ENCODE data around the gene ZNF28.
A peak's percentile ranks its signal among the peaks of the same experiment; 100 is the strongest.
"Not testable (repeated sequence)": the region's sequence is repeated elsewhere in the genome, so short reads cannot be mapped to it uniquely, and the experiment has no call there.

ZNF28 gene

GRCh38 chr19:52821204-52821960 lies at the start of gene ZNF28:
TSS of gene ZNF28 (minus strand) at chr19:52821633. CDS start at chr19:52817958, 3,675 bp downstream.
- peak; percentile 39 for DNase-seq
- H3K27ac ChIP-seq (ENCODE audit: low read length); H3K9me2 ChIP-seq (replicated peaks; ENCODE audit: insufficient read depth, low read length); H4K20me1 ChIP-seq (ENCODE audit: insufficient read depth, low read length); H3K9me3 ChIP-seq (replicated peaks; ENCODE audit: insufficient read depth, low read length); H3K36me3 ChIP-seq (replicated peaks; ENCODE audit: insufficient read depth, low read length); H3K79me2 ChIP-seq (ENCODE audit: low read length); H3K4me1 ChIP-seq (ENCODE audit: low read length); H3F3A ChIP-seq (ENCODE audit: insufficient read depth, low read length); H3K27me3 ChIP-seq (replicated peaks; ENCODE audit: insufficient read depth, low read length): not testable (repeated sequence)
- Histone ChIP-seq H3K4me3 (ENCODE audit: low read length) (peak within 1 kb of the TSS; percentile 67), H3K9ac (ENCODE audit: low read length) (peak within 1 kb of the TSS; percentile 44; the same call in 1 of the 2 replicates), H3K4me2 (ENCODE audit: low read depth, low read length) (peak within 1 kb of the TSS; percentile 41; the same call in 1 of the 2 replicates), H2AFZ (ENCODE audit: low read length) (peak within 1 kb of the TSS; percentile 84)

- H4K20me1 ChIP-seq (ENCODE audit: insufficient read depth, low read length); H3F3A ChIP-seq (ENCODE audit: insufficient read depth, low read length); H3K4me3 ChIP-seq (ENCODE audit: low read length); H2AFZ ChIP-seq (ENCODE audit: low read length); H3K4me1 ChIP-seq (ENCODE audit: low read length); H3K9me2 ChIP-seq (replicated peaks; ENCODE audit: insufficient read depth, low read length); H3K9ac ChIP-seq (ENCODE audit: low read length); H3K79me2 ChIP-seq (ENCODE audit: low read length); H3K4me2 ChIP-seq (ENCODE audit: low read depth, low read length); H3K9me3 ChIP-seq (replicated peaks; ENCODE audit: insufficient read depth, low read length); DNase-seq; H3K36me3 ChIP-seq (replicated peaks; ENCODE audit: insufficient read depth, low read length); H3K27ac ChIP-seq (ENCODE audit: low read length); H3K27me3 ChIP-seq (replicated peaks; ENCODE audit: insufficient read depth, low read length): not testable (repeated sequence)
Measured at GRCh38 chr19:52868031-52868430, 46.6 kb upstream of the ZNF28 start.

- H3K9me2 ChIP-seq (replicated peaks; ENCODE audit: insufficient read depth, low read length); H4K20me1 ChIP-seq (ENCODE audit: insufficient read depth, low read length); H3K9me3 ChIP-seq (replicated peaks; ENCODE audit: insufficient read depth, low read length); H3K27me3 ChIP-seq (replicated peaks; ENCODE audit: insufficient read depth, low read length); H3F3A ChIP-seq (ENCODE audit: insufficient read depth, low read length); H3K36me3 ChIP-seq (replicated peaks; ENCODE audit: insufficient read depth, low read length); H3K79me2 ChIP-seq (ENCODE audit: low read length); H3K4me1 ChIP-seq (ENCODE audit: low read length); H3K27ac ChIP-seq (ENCODE audit: low read length): not testable (repeated sequence)
- DNase-seq: peak; percentile 42
- Histone ChIP-seq H2AFZ (ENCODE audit: low read length) (peak within 1 kb of the TSS; percentile 32), H3K4me3 (ENCODE audit: low read length) (peak within 1 kb of the TSS; percentile 64), H3K4me2 (ENCODE audit: low read depth, low read length) (peak within 1 kb of the TSS; percentile 49; the same call in 1 of the 2 replicates), H3K9ac (ENCODE audit: low read length) (peak within 1 kb of the TSS; percentile 45; the same call in 1 of the 2 replicates)
Measured at GRCh38 chr19:52857378-52858191, 36.2 kb upstream of the ZNF28 start, which contains the start of gene ZNF468. TSS of gene ZNF468 (minus strand) at chr19:52857619. CDS start at chr19:52854272, 3,347 bp downstream.

- H3K4me1 ChIP-seq (ENCODE audit: low read length); DNase-seq; H3F3A ChIP-seq (ENCODE audit: insufficient read depth, low read length); H3K27me3 ChIP-seq (replicated peaks; ENCODE audit: insufficient read depth, low read length); H4K20me1 ChIP-seq (ENCODE audit: insufficient read depth, low read length); H3K79me2 ChIP-seq (ENCODE audit: low read length); H3K36me3 ChIP-seq (replicated peaks; ENCODE audit: insufficient read depth, low read length); H3K9me2 ChIP-seq (replicated peaks; ENCODE audit: insufficient read depth, low read length); H3K27ac ChIP-seq (ENCODE audit: low read length); H3K9me3 ChIP-seq (replicated peaks; ENCODE audit: insufficient read depth, low read length): not testable (repeated sequence)
- peak overlapping the region; percentile 32 for H2AFZ ChIP-seq (ENCODE audit: low read length)
- H3K4me3 ChIP-seq (ENCODE audit: low read length): peak overlapping the region; percentile 64
- peak overlapping the region; percentile 49; the same call in 1 of the 2 replicates for H3K4me2 ChIP-seq (ENCODE audit: low read depth, low read length)
- H3K9ac ChIP-seq (ENCODE audit: low read length): peak overlapping the region; percentile 45; the same call in 1 of the 2 replicates
Measured at GRCh38 chr19:52856540-52857377, 35.3 kb upstream of the ZNF28 start.

- H3K27ac ChIP-seq (ENCODE audit: low read length); H3K4me3 ChIP-seq (ENCODE audit: low read length); H3F3A ChIP-seq (ENCODE audit: insufficient read depth, low read length); H3K79me2 ChIP-seq (ENCODE audit: low read length); H3K9ac ChIP-seq (ENCODE audit: low read length); H3K9me2 ChIP-seq (replicated peaks; ENCODE audit: insufficient read depth, low read length); H3K4me1 ChIP-seq (ENCODE audit: low read length); H2AFZ ChIP-seq (ENCODE audit: low read length); H4K20me1 ChIP-seq (ENCODE audit: insufficient read depth, low read length); DNase-seq; H3K9me3 ChIP-seq (replicated peaks; ENCODE audit: insufficient read depth, low read length); H3K27me3 ChIP-seq (replicated peaks; ENCODE audit: insufficient read depth, low read length); H3K4me2 ChIP-seq (ENCODE audit: low read depth, low read length): not testable (repeated sequence)
- peaks cover 16% of the 10 kb centered on the region; the same call in 1 of the 2 replicates for H3K36me3 ChIP-seq (replicated peaks; ENCODE audit: insufficient read depth, low read length)
Measured at GRCh38 chr19:52847352-52847751, 25.9 kb upstream of the ZNF28 start.

GRCh38 chr19:52840825-52841465 lies 19.5 kb upstream of the ZNF28 start:
- not testable (repeated sequence) for H3K9ac ChIP-seq (ENCODE audit: low read length); H3K4me2 ChIP-seq (ENCODE audit: low read depth, low read length); DNase-seq; H3K27me3 ChIP-seq (replicated peaks; ENCODE audit: insufficient read depth, low read length); H3F3A ChIP-seq (ENCODE audit: insufficient read depth, low read length); H3K9me2 ChIP-seq (replicated peaks; ENCODE audit: insufficient read depth, low read length); H3K4me1 ChIP-seq (ENCODE audit: low read length); H3K4me3 ChIP-seq (ENCODE audit: low read length); H3K9me3 ChIP-seq (replicated peaks; ENCODE audit: insufficient read depth, low read length); H4K20me1 ChIP-seq (ENCODE audit: insufficient read depth, low read length); H2AFZ ChIP-seq (ENCODE audit: low read length); H3K79me2 ChIP-seq (ENCODE audit: low read length); H3K27ac ChIP-seq (ENCODE audit: low read length)
- H3K36me3 ChIP-seq (replicated peaks; ENCODE audit: insufficient read depth, low read length): peaks cover 26% of the 10 kb centered on the region

DNA sequence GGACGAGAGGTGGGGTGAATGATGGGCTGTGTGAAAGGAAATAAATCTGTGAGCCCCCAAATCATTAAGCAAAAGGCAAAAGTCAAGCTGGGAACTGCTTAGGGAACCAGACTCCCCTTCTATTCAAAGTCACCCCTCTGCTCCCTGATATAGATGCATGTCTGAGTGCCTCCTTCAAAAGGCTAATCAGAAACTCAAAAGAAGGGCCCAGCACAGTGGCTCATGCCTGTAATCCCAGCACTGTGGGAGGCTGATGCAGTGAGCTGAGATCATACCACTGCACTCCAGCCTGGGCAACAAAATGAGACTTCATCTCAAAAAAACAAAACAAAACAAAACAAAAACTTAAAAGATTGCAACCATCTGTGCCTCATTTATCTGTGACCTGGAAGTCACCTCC lies 12.9 kb upstream of the ZNF28 start:
- H3K9me3 ChIP-seq (replicated peaks; ENCODE audit: insufficient read depth, low read length); H3K4me2 ChIP-seq (ENCODE audit: low read depth, low read length); H3K79me2 ChIP-seq (ENCODE audit: low read length): not testable (repeated sequence)

More for the DNA sequence above, 12.9 kb upstream of the ZNF28 start:
- H3K27ac ChIP-seq (ENCODE audit: low read length); H3F3A ChIP-seq (ENCODE audit: insufficient read depth, low read length); H4K20me1 ChIP-seq (ENCODE audit: insufficient read depth, low read length); H3K9me2 ChIP-seq (replicated peaks; ENCODE audit: insufficient read depth, low read length); H3K9ac ChIP-seq (ENCODE audit: low read length); H2AFZ ChIP-seq (ENCODE audit: low read length); DNase-seq; H3K27me3 ChIP-seq (replicated peaks; ENCODE audit: insufficient read depth, low read length); H3K4me1 ChIP-seq (ENCODE audit: low read length); H3K4me3 ChIP-seq (ENCODE audit: low read length); H3K36me3 ChIP-seq (replicated peaks; ENCODE audit: insufficient read depth, low read length): not testable (repeated sequence)
